HCT116 (cell line): ENCODE measurements around the gene UMAD1.
"Not testable (repeated sequence)": the region's sequence is repeated elsewhere in the genome, so short reads cannot be mapped to it uniquely, and the experiment has no call there.

ENCODE experiments used
- POLR2A ChIP-seq: IDR thresholded peaks from 2 replicates; pipeline ENCODE4 v1.7.0; 2011; ENCODE audit warnings: borderline replicate concordance; ENCODE audit not compliant: insufficient read depth, insufficient read length; ENCODE audit errors: extremely low read depth
- ZFX ChIP-seq: fragments of 450-650 bp; IDR thresholded peaks from 2 replicates; pipeline ENCODE4 v1.6.1; 2017

DNA sequence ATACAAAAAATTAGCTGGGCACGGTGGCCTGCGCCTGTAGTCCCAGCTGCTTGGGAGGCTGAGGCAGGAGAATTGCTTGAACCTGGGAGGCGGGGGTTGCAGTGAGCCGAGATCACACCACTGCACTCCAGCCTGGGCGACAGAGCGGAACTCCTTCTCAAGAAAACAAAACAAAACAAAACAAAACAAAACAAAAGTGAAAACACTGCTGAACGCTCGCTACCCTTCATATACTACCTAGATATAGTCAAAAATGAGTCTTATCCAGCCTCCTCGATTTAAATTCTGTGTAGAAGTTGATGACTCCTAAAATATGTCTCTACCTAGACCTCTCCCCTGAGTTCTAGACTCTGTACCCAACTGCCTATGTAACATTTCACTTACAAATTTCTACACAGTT lies 164.3 kb downstream of the UMAD1 start:
- TF ChIP-seq ZFX, POLR2A: not testable (repeated sequence)
